Measurements from ENCODE around the gene JPH2. TPM values are rescaled to one million over a fixed set of nuclear protein-coding genes. Genes with fewer than 3 reads are reported as not detected.
A peak's percentile ranks its signal among the peaks of the same experiment; 100 is the strongest.

JPH2 gene
- polyA plus RNA-seq, 4 donors = 0.22 to 15.0 (median 2.2) TPM

GRCh38 chr20:44228465-44229258 lies 41.7 kb upstream of the JPH2 start:
- FAIRE-seq (no peak), DNase-seq (no peak)
- Histone ChIP-seq H3K36me3 (ENCODE audit: control insufficient read depth in 3 of 3, insufficient read depth in 2 of 3, low read depth in 1 of 3, low read length in 3 of 3) (no peaks in the 10 kb centered on the region), H3K9me3 (ENCODE audit: control insufficient read depth in 2 of 2, insufficient read depth in 1 of 2, low read depth in 1 of 2, low read length in 1 of 2) (no peaks in the 10 kb centered on the region), H3K4me3 (ENCODE audit: low read depth in 1 of 3, low read length in 3 of 3) (no peak overlapping the region), H3K27me3 (ENCODE audit: control insufficient read depth in 3 of 3, insufficient read depth in 3 of 3, low read length in 3 of 3) (no peaks in the 10 kb centered on the region), H3K27ac (ENCODE audit: low read depth in 1 of 3, low read length in 2 of 3) (no peak overlapping the region), H3K4me1 (ENCODE audit: control insufficient read depth in 3 of 3, insufficient read depth in 2 of 3, low read depth in 1 of 3, low read length in 2 of 3) (peaks cover 0 to 8% (median 0%) of the 10 kb centered on the region in 3 donors)
- WGBS, 3 donors = 81 to 85% (median 85%) methylated on average over 17 of the region's 17 CpGs

- Histone ChIP-seq H3K4me3 (ENCODE audit: low read depth in 1 of 3, low read length in 3 of 3) (no peak overlapping the region), H3K27me3 (ENCODE audit: control insufficient read depth in 3 of 3, insufficient read depth in 3 of 3, low read length in 3 of 3) (no peaks in the 10 kb centered on the region), H3K4me1 (ENCODE audit: control insufficient read depth in 3 of 3, insufficient read depth in 2 of 3, low read depth in 1 of 3, low read length in 2 of 3) (peaks cover 0 to 14% (median 0%) of the 10 kb centered on the region in 3 donors), H3K27ac (ENCODE audit: low read depth in 1 of 3, low read length in 2 of 3) (peak overlapping the region in 1 of 3 donors; percentile 42), H3K36me3 (ENCODE audit: control insufficient read depth in 3 of 3, insufficient read depth in 2 of 3, low read depth in 1 of 3, low read length in 3 of 3) (no peaks in the 10 kb centered on the region), H3K9me3 (ENCODE audit: control insufficient read depth in 2 of 2, insufficient read depth in 1 of 2, low read depth in 1 of 2, low read length in 1 of 2) (no peaks in the 10 kb centered on the region)
- WGBS, 3 donors = 73 to 84% (median 77%) methylated on average over 5 of the region's 5 CpGs
- FAIRE-seq (no peak), DNase-seq (no peak)
These were observed 37.6 kb upstream of the JPH2 start for GRCh38 chr20:44224637-44225036.

- Histone ChIP-seq H3K36me3 (ENCODE audit: control insufficient read depth in 3 of 3, insufficient read depth in 2 of 3, low read depth in 1 of 3, low read length in 3 of 3) (no peaks in the 10 kb centered on the region), H3K27me3 (ENCODE audit: control insufficient read depth in 3 of 3, insufficient read depth in 3 of 3, low read length in 3 of 3) (no peaks in the 10 kb centered on the region), H3K9me3 (ENCODE audit: control insufficient read depth in 2 of 2, insufficient read depth in 1 of 2, low read depth in 1 of 2, low read length in 1 of 2) (no peaks in the 10 kb centered on the region), H3K4me1 (ENCODE audit: control insufficient read depth in 3 of 3, insufficient read depth in 2 of 3, low read depth in 1 of 3, low read length in 2 of 3) (peaks cover 0 to 14% (median 0%) of the 10 kb centered on the region in 3 donors), H3K4me3 (ENCODE audit: low read depth in 1 of 3, low read length in 3 of 3) (no peak overlapping the region), H3K27ac (ENCODE audit: low read depth in 1 of 3, low read length in 2 of 3) (peak overlapping the region in 1 of 3 donors; percentile 42)
- 18 to 58% (median 37%) methylated on average over 5 of the region's 5 CpGs for WGBS, 3 donors
- FAIRE-seq = no peak
- DNase-seq = peak; percentile 71 to 86
These were observed 36.7 kb upstream of the JPH2 start for GRCh38 chr20:44223721-44224120.

DNA sequence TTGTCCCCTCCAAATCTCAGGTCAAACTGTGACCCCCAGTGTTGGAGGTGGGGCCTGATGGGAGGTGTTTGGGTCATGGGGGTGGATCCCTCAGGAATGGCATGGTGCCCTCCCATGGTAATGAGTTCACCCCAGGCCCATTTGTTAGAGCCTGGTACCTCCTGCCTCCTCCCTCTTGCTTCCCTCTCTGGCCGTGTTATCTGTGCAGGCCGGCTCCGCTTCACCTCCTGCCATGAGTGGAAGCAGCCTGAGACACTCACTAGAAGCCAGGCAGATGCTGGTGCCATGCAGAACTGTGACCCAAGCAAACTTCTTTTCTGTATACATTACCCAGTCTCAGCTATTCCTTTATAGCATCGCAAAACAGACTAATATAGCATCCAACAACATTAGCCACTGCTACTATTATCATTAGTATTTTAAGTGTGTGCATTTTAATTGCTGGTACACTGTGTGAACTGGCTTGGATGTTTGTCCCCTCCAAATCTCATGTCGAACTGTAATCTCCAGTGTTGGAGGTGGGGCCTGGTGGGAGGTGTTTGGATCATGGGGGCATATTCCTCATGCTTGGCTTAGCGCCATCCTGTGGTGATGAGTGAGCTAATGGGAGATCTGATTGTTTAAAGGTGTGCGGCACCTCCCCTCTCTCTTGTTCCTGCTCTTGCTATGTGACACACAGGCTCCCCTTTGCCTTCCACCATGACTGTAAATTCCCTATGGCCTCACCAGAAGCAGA lies 35.8 kb upstream of the JPH2 start:
- FAIRE-seq = no peak
- peaks cover 0 to 15% (median 0%) of the 10 kb centered on the region in 3 donors for H3K4me1 ChIP-seq (ENCODE audit: control insufficient read depth in 3 of 3, insufficient read depth in 2 of 3, low read depth in 1 of 3, low read length in 2 of 3)

GRCh38 chr20:44222027-44222426 lies 35.0 kb upstream of the JPH2 start:
- WGBS, 3 donors = 94 to 97% (median 95%) methylated on average over 5 of the region's 5 CpGs
- H3K27ac ChIP-seq (ENCODE audit: low read depth in 1 of 3, low read length in 2 of 3) = no peak overlapping the region
- no peaks in the 10 kb centered on the region for H3K36me3 ChIP-seq (ENCODE audit: control insufficient read depth in 3 of 3, insufficient read depth in 2 of 3, low read depth in 1 of 3, low read length in 3 of 3)
- no peak overlapping the region for H3K4me3 ChIP-seq (ENCODE audit: low read depth in 1 of 3, low read length in 3 of 3)
- H3K4me1 ChIP-seq (ENCODE audit: control insufficient read depth in 3 of 3, insufficient read depth in 2 of 3, low read depth in 1 of 3, low read length in 2 of 3) = peaks cover 0 to 20% (median 0%) of the 10 kb centered on the region in 3 donors
- H3K27me3 ChIP-seq (ENCODE audit: control insufficient read depth in 3 of 3, insufficient read depth in 3 of 3, low read length in 3 of 3) = no peaks in the 10 kb centered on the region
- DNase-seq (no peak), FAIRE-seq (no peak)
- no peaks in the 10 kb centered on the region for H3K9me3 ChIP-seq (ENCODE audit: control insufficient read depth in 2 of 2, insufficient read depth in 1 of 2, low read depth in 1 of 2, low read length in 1 of 2)

More for the DNA sequence above, 35.8 kb upstream of the JPH2 start:
- WGBS, 3 donors = 49 to 61% (median 51%) methylated on average over 7 of the region's 7 CpGs
- Histone ChIP-seq H3K9me3 (ENCODE audit: control insufficient read depth in 2 of 2, insufficient read depth in 1 of 2, low read depth in 1 of 2, low read length in 1 of 2) (no peaks in the 10 kb centered on the region), H3K27me3 (ENCODE audit: control insufficient read depth in 3 of 3, insufficient read depth in 3 of 3, low read length in 3 of 3) (no peaks in the 10 kb centered on the region), H3K4me3 (ENCODE audit: low read depth in 1 of 3, low read length in 3 of 3) (no peak overlapping the region), H3K27ac (ENCODE audit: low read depth in 1 of 3, low read length in 2 of 3) (no peak overlapping the region), H3K36me3 (ENCODE audit: control insufficient read depth in 3 of 3, insufficient read depth in 2 of 3, low read depth in 1 of 3, low read length in 3 of 3) (no peaks in the 10 kb centered on the region)
- DNase-seq = no peak

- Histone ChIP-seq H3K9me3 (ENCODE audit: control insufficient read depth in 2 of 2, insufficient read depth in 1 of 2, low read depth in 1 of 2, low read length in 1 of 2) (no peaks in the 10 kb centered on the region), H3K27me3 (ENCODE audit: control insufficient read depth in 3 of 3, insufficient read depth in 3 of 3, low read length in 3 of 3) (no peaks in the 10 kb centered on the region), H3K4me3 (ENCODE audit: low read depth in 1 of 3, low read length in 3 of 3) (no peak overlapping the region), H3K4me1 (ENCODE audit: control insufficient read depth in 3 of 3, insufficient read depth in 2 of 3, low read depth in 1 of 3, low read length in 2 of 3) (peaks cover 0 to 20% (median 0%) of the 10 kb centered on the region in 3 donors), H3K27ac (ENCODE audit: low read depth in 1 of 3, low read length in 2 of 3) (no peak overlapping the region), H3K36me3 (ENCODE audit: control insufficient read depth in 3 of 3, insufficient read depth in 2 of 3, low read depth in 1 of 3, low read length in 3 of 3) (no peaks in the 10 kb centered on the region)
- 56 to 84% (median 68%) methylated on average over 3 of the region's 3 CpGs for whole genome bisulfite sequencing, 3 donors
- FAIRE-seq (no peak), DNase-seq (no peak)
These were observed 34.5 kb upstream of the JPH2 start for GRCh38 chr20:44221368-44221954.

DNA sequence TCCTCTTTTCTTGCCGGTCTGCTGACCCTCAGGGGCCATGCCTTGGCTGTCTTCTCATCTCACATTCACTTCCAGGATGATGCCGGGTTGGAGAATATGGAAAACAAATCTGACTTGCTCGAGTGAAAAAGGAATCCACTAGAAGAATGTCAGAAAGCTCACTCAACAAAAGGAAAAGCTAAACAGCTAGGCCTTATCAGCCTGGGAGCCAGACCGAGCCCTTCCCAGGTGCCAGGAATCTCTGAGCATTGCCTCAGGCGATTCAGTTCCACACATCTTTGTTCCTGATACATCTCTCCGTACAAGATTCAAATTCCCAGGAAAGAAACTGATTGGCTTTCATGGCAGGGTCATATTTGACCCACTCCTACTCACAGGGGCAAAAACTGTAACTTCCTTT lies 32.8 kb upstream of the JPH2 start:
- no peaks in the 10 kb centered on the region for H3K27me3 ChIP-seq (ENCODE audit: control insufficient read depth in 3 of 3, insufficient read depth in 3 of 3, low read length in 3 of 3)
- H3K4me3 ChIP-seq (ENCODE audit: low read depth in 1 of 3, low read length in 3 of 3) = no peak overlapping the region
- FAIRE-seq (no peak), DNase-seq (no peak)
- H3K4me1 ChIP-seq (ENCODE audit: control insufficient read depth in 3 of 3, insufficient read depth in 2 of 3, low read depth in 1 of 3, low read length in 2 of 3) = peaks cover 0 to 20% (median 0%) of the 10 kb centered on the region in 3 donors
- no peaks in the 10 kb centered on the region for H3K9me3 ChIP-seq (ENCODE audit: control insufficient read depth in 2 of 2, insufficient read depth in 1 of 2, low read depth in 1 of 2, low read length in 1 of 2)
- no peak overlapping the region for H3K27ac ChIP-seq (ENCODE audit: low read depth in 1 of 3, low read length in 2 of 3)
- WGBS, 3 donors = 18 to 57% (median 48%) methylated on average over 6 of the region's 6 CpGs
- no peaks in the 10 kb centered on the region for H3K36me3 ChIP-seq (ENCODE audit: control insufficient read depth in 3 of 3, insufficient read depth in 2 of 3, low read depth in 1 of 3, low read length in 3 of 3)

DNA sequence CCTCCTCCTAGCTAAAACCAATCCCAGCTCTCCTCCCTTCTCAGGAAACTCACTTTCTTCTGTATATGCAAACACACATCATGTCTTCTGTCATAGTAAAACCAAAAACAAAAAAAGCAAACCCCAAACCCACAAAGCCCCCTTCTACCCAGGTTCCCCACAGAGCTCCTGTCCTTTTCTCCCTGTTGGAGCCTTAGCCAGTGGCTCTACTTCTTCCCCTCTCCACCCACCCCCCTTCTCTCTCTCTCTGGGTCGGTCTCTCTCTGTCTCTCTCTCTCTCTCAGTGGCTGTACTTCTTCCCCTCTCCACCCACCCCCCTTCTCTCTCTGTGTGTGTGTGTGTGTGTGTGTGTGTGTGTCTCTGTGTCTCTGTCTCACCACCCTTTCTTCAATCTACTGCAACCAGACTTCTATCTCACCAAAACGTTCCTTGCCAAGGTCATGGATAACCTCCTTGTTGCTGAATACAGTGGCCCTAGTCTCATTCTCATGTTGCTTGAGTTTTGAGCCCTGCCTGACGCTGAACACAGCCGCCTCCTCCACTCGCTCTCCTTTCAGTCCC lies 32.3 kb upstream of the JPH2 start:
- Histone ChIP-seq H3K4me3 (ENCODE audit: low read depth in 1 of 3, low read length in 3 of 3) (no peak overlapping the region), H3K36me3 (ENCODE audit: control insufficient read depth in 3 of 3, insufficient read depth in 2 of 3, low read depth in 1 of 3, low read length in 3 of 3) (no peaks in the 10 kb centered on the region), H3K4me1 (ENCODE audit: control insufficient read depth in 3 of 3, insufficient read depth in 2 of 3, low read depth in 1 of 3, low read length in 2 of 3) (peaks cover 0 to 16% (median 0%) of the 10 kb centered on the region in 3 donors), H3K27ac (ENCODE audit: low read depth in 1 of 3, low read length in 2 of 3) (no peak overlapping the region), H3K27me3 (ENCODE audit: control insufficient read depth in 3 of 3, insufficient read depth in 3 of 3, low read length in 3 of 3) (no peaks in the 10 kb centered on the region), H3K9me3 (ENCODE audit: control insufficient read depth in 2 of 2, insufficient read depth in 1 of 2, low read depth in 1 of 2, low read length in 1 of 2) (no peaks in the 10 kb centered on the region)
- DNase-seq (no peak), FAIRE-seq (no peak)
- WGBS, 3 donors = 38 to 54% (median 45%) methylated on average over 5 of the region's 5 CpGs

Measured in small intestine (tissue), 7 donors.